GM21717 (cell line): ENCODE data around the gene APOL2.
"Not testable (repeated sequence)": the region's sequence is repeated elsewhere in the genome, so short reads cannot be mapped to it uniquely, and the experiment has no call there.

Experiments used
- ATAC-seq: cut with Tn5 transposase; IDR thresholded peaks from one replicate; pipeline ENCODE4 v1.9.1; 2021; ENCODE audit warnings: mild to moderate bottlenecking, moderate library complexity; ENCODE audit not compliant: unreplicated experiment

The APOL2 gene

DNA sequence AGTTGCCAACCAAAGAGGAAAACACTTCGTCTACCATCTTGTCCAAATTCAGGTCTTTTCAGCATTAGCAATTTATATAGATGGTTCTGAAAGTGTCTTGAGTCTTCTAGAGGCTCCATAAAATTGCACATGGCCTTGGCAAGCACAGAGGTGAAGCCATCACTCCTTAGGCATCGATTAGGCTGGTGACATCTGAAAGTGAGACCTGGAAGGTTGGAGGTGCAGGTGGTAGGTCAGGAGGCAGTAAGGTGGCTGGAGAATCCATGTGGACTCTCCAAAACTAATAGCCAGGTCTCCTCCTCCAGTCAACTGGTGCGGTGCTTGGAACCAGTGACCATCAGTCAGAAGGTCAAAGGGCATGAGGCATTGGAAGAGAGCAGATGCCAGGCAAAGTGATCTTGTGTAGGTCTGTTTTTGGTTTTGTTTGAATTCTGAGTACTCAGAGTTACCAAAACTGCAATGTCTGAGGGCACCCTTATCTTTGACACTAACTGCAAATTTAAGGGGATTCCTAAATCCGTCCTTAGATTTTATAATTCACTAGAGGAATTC is 6.6 kb upstream of the APOL2 start:
- ATAC-seq, result no peak

DNA sequence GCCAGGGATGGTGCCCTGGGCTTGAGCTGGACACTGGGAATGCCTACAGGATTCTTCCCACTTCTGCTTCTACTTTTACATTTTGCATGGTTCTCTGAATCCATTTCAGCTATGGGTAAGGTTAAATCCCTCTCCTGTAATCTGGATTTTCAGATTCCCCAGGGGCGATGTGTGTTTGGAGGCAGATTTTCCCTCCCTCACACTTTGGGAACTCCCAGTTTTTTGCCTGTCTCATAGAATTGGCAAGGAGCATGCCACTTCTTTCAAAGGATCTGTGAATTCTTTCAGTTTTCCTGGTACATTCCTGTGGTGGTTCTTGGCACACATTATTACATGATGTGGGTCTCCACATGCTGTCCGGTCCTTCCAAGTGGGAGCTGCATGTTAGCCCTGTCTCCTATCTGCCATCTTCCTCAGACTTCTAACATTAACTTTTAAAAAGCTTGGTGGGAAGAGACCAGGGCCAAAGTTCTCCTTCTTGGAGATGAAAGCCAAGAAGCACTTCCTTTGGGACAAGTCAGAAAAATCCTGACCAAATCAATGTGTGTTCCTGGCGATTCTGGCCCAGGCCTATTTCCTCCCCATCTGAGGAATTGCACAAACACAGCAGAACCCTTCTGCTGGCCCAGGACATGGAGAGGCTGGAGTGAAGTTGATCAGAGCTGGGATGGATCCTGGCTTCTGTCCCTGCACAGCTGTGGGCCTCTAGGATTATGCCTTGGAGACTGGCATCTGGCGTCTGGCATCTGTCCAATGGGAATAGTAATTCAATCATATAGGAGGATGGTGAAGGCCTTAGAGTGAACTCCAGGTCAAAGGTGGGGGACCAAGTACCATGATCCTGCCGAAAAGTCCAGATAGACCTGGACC is 5.4 kb upstream of the APOL2 start:
- ATAC-seq, result no peak

GRCh38 chr22:36243986-36244385 is 4.7 kb upstream of the APOL2 start:
- ATAC-seq, result no peak

DNA sequence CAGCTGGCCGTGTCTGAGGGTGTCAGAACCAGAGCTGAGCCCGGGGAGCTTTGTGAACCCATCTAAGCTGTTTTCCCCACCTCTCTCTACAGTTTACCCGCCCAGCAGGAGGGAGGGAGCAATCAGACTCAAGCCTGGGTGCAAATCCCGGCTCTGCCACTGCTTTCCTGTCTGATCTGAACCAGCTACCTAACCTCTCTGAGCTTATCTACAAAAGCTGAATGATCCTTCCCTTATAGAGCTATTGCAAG is 252 bp downstream of the APOL2 start:
- no peak for ATAC-seq

DNA sequence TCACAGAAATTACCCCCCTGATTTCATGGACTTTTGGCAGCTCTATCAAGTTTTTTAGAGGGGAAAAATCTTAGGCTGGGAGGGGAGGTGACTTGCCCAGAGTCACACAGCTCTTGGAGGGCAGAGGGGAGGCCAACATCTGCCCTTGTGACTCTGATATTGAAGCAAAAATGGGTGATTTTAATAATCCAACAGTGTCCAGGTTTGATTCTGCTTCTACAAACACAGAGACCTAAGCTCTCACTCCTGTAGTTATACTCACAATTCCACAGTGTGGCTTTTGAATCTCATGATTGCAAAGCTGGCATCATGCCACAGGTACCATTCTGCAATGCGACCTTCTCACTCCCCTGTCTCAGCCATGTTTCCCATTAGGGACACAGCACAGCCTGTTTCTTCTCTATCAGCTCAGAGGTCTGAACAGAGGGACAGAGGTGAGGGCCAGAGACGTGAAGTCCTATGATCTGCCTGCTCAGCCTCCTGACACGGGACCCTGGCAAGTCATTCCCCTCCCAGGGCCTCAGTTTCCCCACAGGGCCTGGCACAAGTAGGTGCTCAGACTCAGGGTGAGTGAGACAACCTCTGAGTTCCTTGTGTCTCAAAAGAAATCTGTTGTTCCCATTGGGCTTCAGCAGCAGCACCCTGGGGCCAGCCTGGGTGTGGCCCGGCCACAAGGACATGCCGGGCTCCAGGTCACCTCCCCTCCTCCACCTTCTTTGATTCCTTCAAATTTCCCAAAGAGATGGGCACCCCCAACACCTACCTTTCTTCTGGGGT is 766 bp downstream of the APOL2 start:
- no peak for ATAC-seq

- ATAC-seq, result no peak
Observed at GRCh38 chr22:36237462-36238372, 1.6 kb downstream of the APOL2 start.

GRCh38 chr22:36236388-36237319 is 2.7 kb downstream of the APOL2 start:
- no peak for ATAC-seq

- no peak for ATAC-seq
Observed at GRCh38 chr22:36235585-36235984, 3.7 kb downstream of the APOL2 start.

GRCh38 chr22:36234919-36235318 is 4.4 kb downstream of the APOL2 start:
- no peak for ATAC-seq

- no peak for ATAC-seq
Observed at GRCh38 chr22:36234213-36234612, 5.1 kb downstream of the APOL2 start.

DNA sequence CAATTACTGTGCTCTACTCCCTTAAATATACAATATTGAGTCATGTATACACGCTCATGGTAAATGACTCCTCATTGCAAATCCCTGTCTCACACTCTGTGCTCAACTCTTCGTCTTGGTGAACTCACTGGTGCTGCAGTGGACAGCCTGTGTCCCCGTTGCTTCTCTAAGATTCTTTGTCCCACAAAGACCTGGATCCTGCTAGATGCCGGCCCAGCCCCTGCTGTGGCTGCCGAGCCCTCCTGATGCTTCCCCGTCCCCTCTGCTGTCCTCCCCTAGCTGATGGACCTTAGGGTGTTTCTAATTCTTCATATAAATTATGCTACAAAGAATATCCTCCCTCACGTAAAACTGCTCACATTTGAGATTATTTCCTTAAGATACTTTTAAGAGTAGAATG is 5.5 kb downstream of the APOL2 start:
- no peak for ATAC-seq

DNA sequence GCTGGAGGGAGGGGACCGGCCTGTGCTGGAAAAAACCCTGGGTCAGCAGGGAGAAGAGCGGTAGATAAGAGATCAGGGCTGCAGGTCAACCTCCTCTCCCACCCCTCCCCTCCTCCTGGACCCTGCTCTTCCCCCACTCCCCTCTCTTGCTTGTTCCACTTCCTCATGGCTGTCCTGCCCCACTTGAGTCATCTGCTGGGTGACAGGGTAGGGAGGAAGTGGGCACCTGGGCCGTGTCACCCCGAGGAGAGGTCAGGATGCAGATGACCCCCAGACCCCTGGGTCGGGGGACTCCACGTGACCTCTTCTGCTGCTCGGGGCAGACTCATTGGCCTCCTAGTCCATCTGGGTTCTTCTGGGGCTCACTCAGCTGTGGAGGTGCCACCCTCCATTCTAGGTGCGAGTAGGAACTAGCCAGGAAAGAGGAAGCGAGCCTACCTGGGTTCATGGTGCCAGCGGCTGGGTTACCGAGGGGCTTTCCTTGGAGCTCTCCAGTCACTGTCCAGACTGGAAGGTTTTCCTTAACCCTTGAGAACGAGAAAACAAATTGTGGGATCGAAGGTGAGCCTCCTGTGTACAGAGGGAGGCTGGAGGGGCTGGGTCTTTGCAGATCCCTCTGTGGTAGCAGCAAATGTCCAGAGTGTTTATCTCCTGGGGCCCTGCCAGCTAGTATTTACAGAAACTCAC is 6.5 kb downstream of the APOL2 start:
- no peak for ATAC-seq

GRCh38 chr22:36231051-36231450 is 8.3 kb downstream of the APOL2 start:
- ATAC-seq, result not testable (repeated sequence)

DNA sequence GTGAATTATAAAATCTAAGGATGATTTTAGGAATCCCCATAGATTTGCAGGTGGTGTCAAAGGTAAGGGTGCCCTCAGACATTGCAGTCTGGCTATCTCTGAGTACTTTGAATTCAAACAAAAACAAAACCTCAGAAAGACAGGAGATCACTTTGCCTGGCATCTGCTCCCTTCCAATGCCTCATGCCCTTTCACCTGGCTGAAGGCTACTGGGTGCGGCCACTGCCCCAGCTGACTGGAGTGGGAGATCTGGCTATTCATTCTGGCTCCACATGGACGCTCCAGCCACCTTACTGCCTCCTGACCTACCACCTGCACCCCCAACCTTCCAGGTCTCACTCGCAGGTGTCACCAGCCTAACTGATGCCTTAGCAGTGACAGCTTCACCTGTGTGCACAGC is 9.7 kb downstream of the APOL2 start:
- not testable (repeated sequence) for ATAC-seq

- no peak for ATAC-seq
Observed at GRCh38 chr22:36228944-36229343, 10.4 kb downstream of the APOL2 start.

GRCh38 chr22:36228369-36228768 is 11.0 kb downstream of the APOL2 start:
- ATAC-seq, result not testable (repeated sequence)

- no peak for ATAC-seq
Observed at GRCh38 chr22:36227806-36228205, 11.5 kb downstream of the APOL2 start.

GRCh38 chr22:36227396-36227795 is 11.9 kb downstream of the APOL2 start:
- no peak for ATAC-seq

- ATAC-seq, result no peak
Observed at GRCh38 chr22:36226189-36226588, 13.1 kb downstream of the APOL2 start.
